Activated CD4-positive, alpha-beta T cell treated with anti-CD3 and anti-CD28 coated beads, Interleukin-2, amount 50 U/mL, for 1 hour (primary cell): ENCODE measurements around the gene SUPT16H.
"Not testable (repeated sequence)": the region's sequence is repeated elsewhere in the genome, so short reads cannot be mapped to it uniquely, and the experiment has no call there.

ENCODE experiments used
- DNase-seq: peaks from one replicate; pipeline ENCODE4 v3.0.0-alpha.2; 2020

The SUPT16H gene

GRCh38 chr14:21356511-21356910 is 27.3 kb downstream of the SUPT16H start:
- no peak for DNase-seq

GRCh38 chr14:21352587-21352986 is 31.2 kb downstream of the SUPT16H start:
- no peak for DNase-seq

DNA sequence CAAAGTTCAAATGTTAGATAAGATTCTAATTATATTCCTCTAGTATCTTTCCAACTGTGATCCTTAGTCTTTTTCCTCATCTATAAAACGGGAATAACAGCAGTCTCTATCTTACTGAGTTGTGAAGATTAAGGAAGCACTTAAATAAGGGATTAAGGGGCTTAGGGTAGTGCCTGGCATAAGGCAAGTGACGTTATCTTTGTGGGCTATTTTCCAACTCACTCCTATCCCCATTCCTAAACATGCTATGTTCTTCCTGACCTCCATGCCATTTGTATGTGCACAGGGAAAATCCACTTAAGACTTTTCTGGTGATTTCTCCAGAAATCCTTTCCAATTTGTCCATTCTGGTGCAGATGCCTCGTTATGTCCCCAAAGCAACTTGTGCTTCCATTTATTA is 33.3 kb downstream of the SUPT16H start:
- DNase-seq, result no peak

GRCh38 chr14:21347201-21347600 is 36.6 kb downstream of the SUPT16H start:
- no peak for DNase-seq

DNA sequence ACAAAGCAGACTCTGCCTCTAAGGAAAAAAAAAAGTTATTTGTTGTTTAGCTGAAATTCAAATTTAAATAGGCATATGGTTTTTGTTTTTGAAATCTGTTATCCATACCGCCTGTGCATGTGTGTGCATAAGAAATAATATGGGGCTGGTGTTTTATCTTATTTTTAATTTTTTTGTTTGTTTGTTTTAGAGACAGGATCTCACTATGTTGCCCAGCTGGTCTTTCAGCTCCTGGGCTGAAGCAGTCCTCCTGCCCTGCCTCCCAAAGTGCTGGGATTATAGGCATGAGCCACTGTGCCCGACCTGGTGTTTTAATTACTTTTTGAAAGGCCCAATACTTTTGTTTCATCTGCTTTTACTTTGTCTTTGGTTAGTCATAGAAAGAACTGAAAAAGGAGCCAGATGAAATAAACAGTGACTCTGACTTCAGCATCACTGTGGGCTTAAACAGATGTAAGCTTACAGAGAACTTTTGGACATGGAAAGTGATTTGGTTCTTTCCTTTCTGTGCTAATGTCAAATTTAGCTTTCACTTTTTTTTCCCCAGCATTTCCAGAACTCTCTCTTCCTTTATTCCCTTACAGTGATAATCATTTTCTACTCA is 37.2 kb downstream of the SUPT16H start:
- DNase-seq, result no peak

DNA sequence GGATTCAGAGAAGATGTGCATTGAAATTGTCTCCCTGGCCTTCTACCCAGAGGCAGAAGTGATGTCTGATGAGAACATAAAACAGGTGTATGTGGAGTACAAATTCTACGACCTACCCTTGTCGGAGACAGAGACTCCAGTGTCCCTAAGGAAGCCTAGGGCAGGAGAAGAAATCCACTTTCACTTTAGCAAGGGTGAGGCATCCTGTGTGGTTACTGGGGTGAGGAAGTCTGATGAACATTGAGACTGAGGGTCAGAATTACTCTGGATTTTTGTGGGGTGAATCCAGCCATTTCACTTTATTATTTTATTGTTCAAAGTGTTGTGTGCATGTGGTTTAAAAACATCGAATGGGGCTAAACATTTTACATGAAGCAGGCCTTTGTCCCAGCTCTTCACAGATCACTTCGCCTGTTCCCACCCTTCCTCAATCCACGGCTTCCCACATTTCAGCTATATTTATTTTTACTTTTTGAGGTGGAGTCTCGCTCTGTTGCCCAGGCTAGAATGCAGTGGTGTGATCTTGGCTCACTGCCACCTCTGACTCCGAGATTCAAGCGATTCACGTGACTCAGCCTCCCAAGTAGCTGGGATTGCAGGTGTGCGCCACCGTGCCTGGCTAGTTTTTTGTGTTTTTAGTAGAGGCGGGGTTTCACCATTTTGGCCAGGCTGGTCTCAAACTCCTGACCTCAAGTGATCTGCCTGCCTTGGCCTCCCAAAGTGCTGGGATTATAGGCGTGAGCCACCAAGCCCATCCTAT is 40.6 kb downstream of the SUPT16H start:
- DNase-seq, result no peak

- no peak for DNase-seq
These were observed 49.5 kb downstream of the SUPT16H start for GRCh38 chr14:21334202-21334906.

- no peak for DNase-seq
These were observed 50.9 kb downstream of the SUPT16H start for GRCh38 chr14:21332950-21333349.

DNA sequence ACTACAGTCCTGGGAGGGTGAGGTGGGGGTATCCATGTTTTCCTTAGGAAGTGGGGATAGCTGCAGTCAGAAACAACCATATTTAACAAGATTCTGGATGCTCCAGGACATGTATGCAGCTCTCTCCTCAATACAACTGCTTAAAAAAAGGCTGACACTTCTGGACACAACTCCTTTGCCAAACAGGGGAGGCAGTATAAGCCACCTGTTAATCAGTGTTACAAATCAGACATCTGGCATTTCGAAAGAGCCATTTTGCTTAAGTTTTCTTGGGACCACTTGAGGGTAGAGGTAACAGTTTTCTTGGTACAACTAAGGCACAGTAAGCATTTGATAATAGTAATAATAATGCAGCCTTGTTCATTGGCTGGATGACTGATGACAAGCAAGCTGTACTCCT is 56.8 kb downstream of the SUPT16H start:
- DNase-seq, result no peak

DNA sequence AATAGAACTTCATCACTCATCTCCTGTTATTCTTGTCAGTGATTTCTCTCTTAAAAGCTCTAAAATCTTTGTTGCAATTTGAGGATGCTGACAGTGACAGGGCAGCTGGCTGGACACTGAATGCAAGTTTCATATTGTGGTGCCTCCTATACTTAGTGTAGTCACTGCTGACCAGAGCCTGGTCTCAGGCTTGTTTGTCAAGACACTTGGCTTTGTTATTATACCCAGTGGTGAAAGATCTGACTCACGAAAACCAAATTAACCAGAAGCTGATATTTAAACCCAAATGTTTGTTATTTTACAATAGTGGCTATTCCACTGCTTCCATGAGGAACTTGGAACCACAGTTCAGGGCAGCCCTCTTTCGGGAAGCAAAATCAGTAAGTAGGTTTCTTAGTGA is 61.1 kb downstream of the SUPT16H start:
- DNase-seq, result no peak

DNA sequence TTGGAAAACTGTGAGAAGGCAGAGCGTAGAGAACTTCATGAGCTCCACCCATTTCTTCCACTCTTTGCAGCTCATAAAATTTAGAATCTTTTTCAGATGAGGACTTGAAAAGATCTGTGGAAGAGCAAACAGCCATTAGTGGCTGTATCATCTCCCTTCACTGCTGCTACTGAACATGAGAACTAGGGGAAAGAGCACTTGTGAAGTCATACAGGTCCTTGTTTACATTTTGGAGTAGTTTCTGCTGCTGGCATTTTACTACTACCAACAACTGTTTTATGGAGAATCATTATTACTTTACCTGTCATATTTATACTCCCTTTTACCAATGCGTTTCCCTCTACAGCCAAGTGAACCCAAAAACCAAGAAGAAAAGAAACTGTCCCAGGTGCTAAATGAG is 62.9 kb downstream of the SUPT16H start:
- DNase-seq, result no peak

DNA sequence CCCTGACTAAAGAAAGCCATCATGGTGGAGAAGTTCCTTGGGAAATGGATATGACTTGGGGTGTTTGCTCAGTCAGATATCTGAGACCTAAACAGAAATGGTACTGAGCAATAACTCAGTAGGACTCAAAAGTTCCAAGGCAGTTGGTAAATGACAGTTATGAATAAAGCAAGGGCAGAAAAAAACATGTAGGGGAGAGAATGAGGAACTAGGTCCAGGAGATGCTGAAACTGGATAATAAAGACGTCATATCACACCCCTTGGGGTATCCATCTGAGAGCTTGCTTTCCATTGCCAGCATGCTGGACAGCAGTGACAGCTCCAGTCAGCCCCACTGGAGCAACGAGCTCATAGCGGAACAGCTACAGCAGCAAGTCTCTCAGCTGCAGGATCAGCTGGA is 66.4 kb downstream of the SUPT16H start:
- DNase-seq, result no peak

- DNase-seq, result no peak
These were observed 70.3 kb downstream of the SUPT16H start for GRCh38 chr14:21313512-21313911.

DNA sequence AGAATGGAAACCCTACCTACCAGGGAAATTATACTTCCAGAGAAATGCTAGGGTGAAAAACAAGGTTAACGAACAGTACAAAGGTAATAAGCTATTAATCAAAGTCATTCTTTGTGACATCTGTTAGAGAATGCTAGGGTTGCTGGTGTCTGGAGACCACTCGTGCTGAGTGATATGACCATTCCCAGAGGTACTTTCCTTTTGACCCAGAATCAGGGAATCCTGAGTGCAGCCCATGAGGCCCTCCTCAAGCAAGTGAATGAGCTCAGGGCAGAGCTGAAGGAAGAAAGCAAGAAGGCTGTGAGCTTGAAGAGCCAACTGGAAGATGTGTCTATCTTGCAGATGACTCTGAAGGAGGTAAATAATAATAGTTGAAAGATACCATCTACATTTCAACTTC is 72.2 kb downstream of the SUPT16H start:
- DNase-seq, result no peak

DNA sequence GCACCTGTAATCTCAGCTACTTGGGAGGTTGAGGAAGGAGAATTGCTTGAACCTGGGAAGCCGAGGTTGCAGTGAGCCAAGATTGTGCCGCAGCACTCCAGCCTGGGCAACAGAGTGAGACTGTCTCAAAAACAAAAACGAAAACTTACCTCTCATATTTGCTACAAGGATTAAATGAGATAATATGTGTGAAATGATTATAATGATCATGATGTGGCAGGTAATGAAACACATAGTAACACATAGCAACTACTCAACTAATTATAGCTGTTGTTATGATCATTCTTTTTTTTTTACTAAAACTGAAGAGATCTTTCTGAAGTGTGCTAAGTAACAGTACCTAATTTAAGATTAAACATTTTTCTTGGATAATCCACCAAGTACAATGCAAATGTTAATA is 73.9 kb downstream of the SUPT16H start:
- DNase-seq, result no peak

DNA sequence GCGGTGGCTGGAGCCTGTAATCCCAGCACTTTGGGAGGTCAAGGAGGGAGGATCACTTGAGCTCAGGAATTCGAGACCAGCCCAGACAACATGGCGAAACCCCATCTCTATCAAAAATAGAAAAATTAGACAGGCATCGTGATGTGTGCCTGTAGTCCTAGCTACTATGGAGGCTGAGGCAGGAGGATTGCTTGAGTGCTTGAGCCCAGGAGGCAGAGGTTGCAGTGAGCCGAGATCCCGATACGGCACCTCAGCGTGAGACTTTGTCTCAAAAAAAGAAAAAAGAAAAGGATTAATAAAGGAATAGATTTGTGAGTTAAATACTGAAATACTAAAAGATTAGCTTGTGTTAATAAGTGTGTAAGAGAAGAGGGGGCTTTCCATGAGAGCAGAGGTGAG is 74.6 kb downstream of the SUPT16H start:
- no peak for DNase-seq

DNA sequence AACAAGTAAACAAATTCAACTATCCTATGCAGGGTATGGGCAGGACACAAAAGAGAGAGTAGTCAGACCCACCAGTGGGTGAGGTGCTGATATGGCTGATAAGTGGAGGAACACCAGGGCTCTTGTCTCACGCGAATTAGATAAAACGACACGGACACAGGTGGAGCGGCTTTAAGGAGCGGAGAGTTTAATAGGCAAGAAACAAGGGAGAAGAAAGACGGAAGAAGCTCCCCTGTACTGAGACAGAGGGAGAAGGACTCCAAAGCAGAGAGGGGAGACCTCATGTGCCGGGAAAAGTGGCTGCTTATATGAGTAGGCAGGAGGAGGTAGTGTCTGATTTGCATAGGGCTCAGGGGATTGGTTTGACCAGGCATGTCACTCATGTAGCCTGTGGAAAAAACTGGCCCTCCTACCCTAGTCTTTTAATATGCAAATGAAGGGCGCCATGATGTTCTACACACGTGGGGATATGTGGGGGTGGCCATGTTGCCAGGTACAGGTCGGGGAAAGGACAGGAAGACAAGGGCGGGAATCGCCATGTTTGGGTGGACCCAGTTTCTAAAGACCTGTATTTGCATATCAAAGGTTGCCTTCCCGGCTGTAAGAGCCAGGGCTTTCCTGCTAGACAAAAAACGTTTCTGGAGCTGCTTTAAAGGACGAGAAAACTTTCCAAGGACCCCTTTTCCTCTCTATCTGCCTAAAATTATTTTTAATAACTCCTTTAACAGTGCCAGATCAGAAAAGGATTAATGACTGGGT is 75.2 kb downstream of the SUPT16H start:
- peak; percentile 65 for DNase-seq

DNA sequence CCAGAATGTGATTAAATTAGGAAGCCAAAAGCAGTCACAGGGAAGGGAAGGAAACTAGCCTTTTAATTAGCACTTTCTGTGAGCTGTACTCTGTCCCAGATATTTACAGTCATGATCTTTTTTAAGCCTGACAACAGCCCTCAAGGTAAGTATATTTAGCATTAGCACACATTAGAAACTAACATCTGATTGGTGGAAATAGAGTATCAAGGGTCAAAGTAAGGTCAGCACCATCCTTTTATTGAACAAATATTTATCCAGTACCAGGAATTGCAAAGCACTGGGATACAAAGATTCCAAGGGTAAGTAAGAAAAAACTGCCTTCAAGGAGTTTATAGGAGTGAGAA is 75.7 kb downstream of the SUPT16H start:
- no peak for DNase-seq

GRCh38 chr14:21307637-21308036 is 76.2 kb downstream of the SUPT16H start:
- DNase-seq, result no peak

DNA sequence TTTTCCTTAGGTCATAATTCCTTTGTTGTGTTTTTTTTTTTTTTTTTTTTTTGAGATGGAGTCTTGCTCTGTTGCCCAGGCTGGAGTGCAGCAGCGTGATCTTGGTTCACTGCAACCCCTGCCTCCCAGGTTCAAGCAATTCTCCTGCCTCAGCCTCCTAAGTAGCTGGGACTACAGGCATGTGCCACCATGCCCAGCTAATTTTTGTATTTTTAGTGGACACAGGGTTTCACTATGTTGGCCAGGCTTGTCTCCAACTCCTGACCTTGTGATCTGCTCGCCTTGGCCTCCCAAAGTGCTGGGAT is 81.0 kb downstream of the SUPT16H start:
- DNase-seq, result not testable (repeated sequence)

- DNase-seq, result no peak
These were observed 81.6 kb downstream of the SUPT16H start for GRCh38 chr14:21302013-21302835.
